ENCODE results near the gene GTF2F2. TPM values are rescaled to one million over a fixed set of nuclear protein-coding genes. Genes with fewer than 3 reads are reported as not detected.

GTF2F2 gene
- total RNA-seq, 1 donor: 19.9 TPM

- H2AFZ ChIP-seq (ENCODE audit: low read length): no peak overlapping the region
- TF ChIP-seq CTCF (IDR thresholded peaks at IDR 0.05; ENCODE audit: extremely low read depth, low read depth, low read length): no peak
- H3K36me3 ChIP-seq (ENCODE audit: insufficient read depth, low read length): peaks cover 14% of the 10 kb centered on the region
- H3K4me1 ChIP-seq (ENCODE audit: insufficient read depth, low read length): peaks cover 9% of the 10 kb centered on the region
- H3K27me3 ChIP-seq (ENCODE audit: insufficient read depth, low read length): no peaks in the 10 kb centered on the region
- H4K20me1 ChIP-seq (ENCODE audit: insufficient read depth, low read length): no peaks in the 10 kb centered on the region
- no peaks in the 10 kb centered on the region for H3K9me3 ChIP-seq (ENCODE audit: low read depth, low read length)
- no peak overlapping the region for H3K4me2 ChIP-seq (ENCODE audit: insufficient read depth, low read length)
- H3K4me3 ChIP-seq (ENCODE audit: insufficient read depth, low read length): no peak overlapping the region
- peaks cover 75% of the 10 kb centered on the region for H3K79me2 ChIP-seq (ENCODE audit: insufficient read depth, low read length)
- no peak overlapping the region for H3K27ac ChIP-seq (ENCODE audit: low read depth, low read length)
- DNase-seq (ENCODE audit: insufficient read length, low spot score, missing footprints): no peak
Measured at GRCh38 chr13:45141369-45141768, 21.1 kb downstream of the GTF2F2 start.

- no peaks in the 10 kb centered on the region for H3K9me3 ChIP-seq (ENCODE audit: low read depth, low read length)
Measured at GRCh38 chr13:45142440-45143345, 22.4 kb downstream of the GTF2F2 start.

GRCh38 chr13:45143346-45143751, 23.0 kb downstream of the GTF2F2 start:
- no peaks in the 10 kb centered on the region for H3K27me3 ChIP-seq (ENCODE audit: insufficient read depth, low read length)
- DNase-seq (ENCODE audit: insufficient read length, low spot score, missing footprints): no peak
- no peaks in the 10 kb centered on the region for H3K9me3 ChIP-seq (ENCODE audit: low read depth, low read length)
- no peak overlapping the region for H3K27ac ChIP-seq (ENCODE audit: low read depth, low read length)
- peaks cover 9% of the 10 kb centered on the region for H3K4me1 ChIP-seq (ENCODE audit: insufficient read depth, low read length)
- no peak overlapping the region for H3K4me3 ChIP-seq (ENCODE audit: insufficient read depth, low read length)
- peaks cover 2% of the 10 kb centered on the region for H3K36me3 ChIP-seq (ENCODE audit: insufficient read depth, low read length)
- peaks cover 77% of the 10 kb centered on the region for H3K79me2 ChIP-seq (ENCODE audit: insufficient read depth, low read length)
- no peaks in the 10 kb centered on the region for H4K20me1 ChIP-seq (ENCODE audit: insufficient read depth, low read length)
- TF ChIP-seq CTCF (IDR thresholded peaks at IDR 0.05; ENCODE audit: extremely low read depth, low read depth, low read length): no peak
- H2AFZ ChIP-seq (ENCODE audit: low read length): no peak overlapping the region
- no peak overlapping the region for H3K4me2 ChIP-seq (ENCODE audit: insufficient read depth, low read length)

More at GRCh38 chr13:45142440-45143345, 22.4 kb downstream of the GTF2F2 start:
- Histone ChIP-seq H3K27ac (ENCODE audit: low read depth, low read length) (no peak overlapping the region), H3K79me2 (ENCODE audit: insufficient read depth, low read length) (peaks cover 76% of the 10 kb centered on the region), H3K27me3 (ENCODE audit: insufficient read depth, low read length) (no peaks in the 10 kb centered on the region), H3K36me3 (ENCODE audit: insufficient read depth, low read length) (peaks cover 8% of the 10 kb centered on the region), H3K4me1 (ENCODE audit: insufficient read depth, low read length) (peaks cover 9% of the 10 kb centered on the region), H2AFZ (ENCODE audit: low read length) (no peak overlapping the region), H4K20me1 (ENCODE audit: insufficient read depth, low read length) (no peaks in the 10 kb centered on the region), H3K4me2 (ENCODE audit: insufficient read depth, low read length) (no peak overlapping the region), H3K4me3 (ENCODE audit: insufficient read depth, low read length) (no peak overlapping the region)
- TF ChIP-seq CTCF (IDR thresholded peaks at IDR 0.05; ENCODE audit: extremely low read depth, low read depth, low read length): no peak
- DNase-seq (ENCODE audit: insufficient read length, low spot score, missing footprints): peak; percentile 34

GRCh38 chr13:45149964-45150363, 29.7 kb downstream of the GTF2F2 start:
- Histone ChIP-seq H3K9me3 (ENCODE audit: low read depth, low read length) (no peaks in the 10 kb centered on the region), H4K20me1 (ENCODE audit: insufficient read depth, low read length) (no peaks in the 10 kb centered on the region), H3K4me2 (ENCODE audit: insufficient read depth, low read length) (no peak overlapping the region), H3K4me1 (ENCODE audit: insufficient read depth, low read length) (no peaks in the 10 kb centered on the region), H2AFZ (ENCODE audit: low read length) (no peak overlapping the region), H3K4me3 (ENCODE audit: insufficient read depth, low read length) (no peak overlapping the region), H3K36me3 (ENCODE audit: insufficient read depth, low read length) (peaks cover 4% of the 10 kb centered on the region), H3K79me2 (ENCODE audit: insufficient read depth, low read length) (peaks cover 41% of the 10 kb centered on the region), H3K27ac (ENCODE audit: low read depth, low read length) (no peak overlapping the region), H3K27me3 (ENCODE audit: insufficient read depth, low read length) (no peaks in the 10 kb centered on the region)
- DNase-seq (ENCODE audit: insufficient read length, low spot score, missing footprints): no peak
- no peak for TF ChIP-seq CTCF (IDR thresholded peaks at IDR 0.05; ENCODE audit: extremely low read depth, low read depth, low read length)
